Urinary bladder (tissue), 4 donors: ENCODE results near the gene SNX30. TPM values are rescaled to one million over a fixed set of nuclear protein-coding genes. Genes with fewer than 3 reads are reported as not detected.

ENCODE experiments used
- DNase-seq: peaks from one replicate; pipeline ENCODE4 v3.0.0-alpha.2; 2015; ENCODE audit errors: extremely low spot score
- H3K27ac ChIP-seq: one replicate; pipeline ENCODE4 v1.5.1; 2013; ENCODE audit warnings: low read depth, mild to moderate bottlenecking, moderate library complexity
- H3K36me3 ChIP-seq: one replicate; pipeline ENCODE4 v1.6.1; 2013; ENCODE audit warnings: mild to moderate bottlenecking, moderate library complexity; ENCODE audit not compliant: insufficient read depth
- H3K4me1 ChIP-seq: one replicate; pipeline ENCODE4 v1.6.1; 2013; ENCODE audit warnings: mild to moderate bottlenecking, moderate library complexity; ENCODE audit not compliant: insufficient read depth
- H3K4me3 ChIP-seq: one replicate; pipeline ENCODE4 v1.5.1; 2013; ENCODE audit warnings: low read depth, low read length
- WGBS: extraction: QIAGEN DNeasy Blood & Tissue Kit; methylation state at CpG from one replicate; pipeline ENCODE4 v1.1.7; 2013; 5-methylcytosine and 5-hydroxymethylcytosine counted together
- polyA plus RNA-seq: library from polyadenylated mRNA; stranded (reverse); fragments of 200-250 nt; gene quantifications from one replicate; pipeline ENCODE4 v1.2.3, GENCODE V29; 2013
- total RNA-seq: library from RNA; depleted of rRNA; stranded (reverse); fragments of >200 nt; gene quantifications from one replicate; pipeline ENCODE4 v1.2.3, GENCODE V29; 2014
- donor health status: healthy with polysubstance abuse.
- donor health status: healthy.

The SNX30 gene
- total and polyA plus RNA-seq, 2 donors = 4.5 to 20.7 TPM

- 97% methylated on average over 7 of the region's 7 CpGs for WGBS
- DNase-seq = no peak
- no peaks in the 10 kb centered on the region for H3K4me1 ChIP-seq
- H3K4me3 ChIP-seq = no peak overlapping the region
- no peaks in the 10 kb centered on the region for H3K36me3 ChIP-seq
- no peak overlapping the region for H3K27ac ChIP-seq
These were observed 114.4 kb downstream of the SNX30 start for GRCh38 chr9:112864982-112865381.

- no peak overlapping the region for H3K4me3 ChIP-seq
- H3K36me3 ChIP-seq = no peaks in the 10 kb centered on the region
- no peak overlapping the region for H3K27ac ChIP-seq
- 91% methylated on average over 1 of the region's 1 CpG for WGBS
- DNase-seq = no peak
- H3K4me1 ChIP-seq = no peaks in the 10 kb centered on the region
These were observed 116.2 kb downstream of the SNX30 start for GRCh38 chr9:112866662-112867274.

GRCh38 chr9:112867275-112867991, 116.9 kb downstream of the SNX30 start:
- Histone ChIP-seq H3K36me3 (no peaks in the 10 kb centered on the region), H3K4me3 (no peak overlapping the region), H3K4me1 (no peaks in the 10 kb centered on the region), H3K27ac (no peak overlapping the region)
- DNase-seq = no peak
- 75% methylated on average over 3 of the region's 3 CpGs for WGBS

GRCh38 chr9:112868461-112868860, 117.9 kb downstream of the SNX30 start:
- no peak overlapping the region for H3K27ac ChIP-seq
- 92% methylated on average over 10 of the region's 10 CpGs for WGBS
- no peaks in the 10 kb centered on the region for H3K4me1 ChIP-seq
- H3K4me3 ChIP-seq = no peak overlapping the region
- no peak for DNase-seq
- H3K36me3 ChIP-seq = no peaks in the 10 kb centered on the region

- Histone ChIP-seq H3K27ac (no peak overlapping the region), H3K36me3 (peaks cover 2% of the 10 kb centered on the region), H3K4me3 (no peak overlapping the region), H3K4me1 (no peaks in the 10 kb centered on the region)
- no peak for DNase-seq
- 72% methylated on average over 8 of the region's 8 CpGs for WGBS
These were observed 118.5 kb downstream of the SNX30 start for GRCh38 chr9:112869041-112869529.

- Histone ChIP-seq H3K27ac (no peak overlapping the region), H3K4me1 (no peaks in the 10 kb centered on the region), H3K36me3 (peaks cover 3% of the 10 kb centered on the region), H3K4me3 (no peak overlapping the region)
- DNase-seq = no peak
- 87% methylated on average over 5 of the region's 5 CpGs for WGBS
These were observed 119.4 kb downstream of the SNX30 start for GRCh38 chr9:112869917-112870316.

- no peaks in the 10 kb centered on the region for H3K4me1 ChIP-seq
- H3K4me3 ChIP-seq = no peak overlapping the region
- DNase-seq = no peak
- H3K36me3 ChIP-seq = peaks cover 3% of the 10 kb centered on the region
- 91% methylated on average over 6 of the region's 6 CpGs for WGBS
- no peak overlapping the region for H3K27ac ChIP-seq
These were observed 120.0 kb downstream of the SNX30 start for GRCh38 chr9:112870556-112870955.

- no peak overlapping the region for H3K4me3 ChIP-seq
These were observed 121.5 kb downstream of the SNX30 start for GRCh38 chr9:112872019-112872418.

GRCh38 chr9:112873773-112874405, 123.3 kb downstream of the SNX30 start:
- peaks cover 3% of the 10 kb centered on the region for H3K36me3 ChIP-seq

More at GRCh38 chr9:112872019-112872418, 121.5 kb downstream of the SNX30 start:
- no peak for DNase-seq
- Histone ChIP-seq H3K36me3 (peaks cover 3% of the 10 kb centered on the region), H3K27ac (no peak overlapping the region), H3K4me1 (no peaks in the 10 kb centered on the region)
- WGBS = 80% methylated on average over 4 of the region's 4 CpGs

GRCh38 chr9:112878752-112879151, 128.2 kb downstream of the SNX30 start:
- no peak for DNase-seq
- H3K27ac ChIP-seq = no peak overlapping the region
- H3K4me1 ChIP-seq = no peaks in the 10 kb centered on the region
- WGBS = 54% methylated on average over 2 of the region's 2 CpGs
- H3K36me3 ChIP-seq = peaks cover 3% of the 10 kb centered on the region
- no peak overlapping the region for H3K4me3 ChIP-seq

More at GRCh38 chr9:112873773-112874405, 123.3 kb downstream of the SNX30 start:
- Histone ChIP-seq H3K27ac (no peak overlapping the region), H3K4me3 (no peak overlapping the region), H3K4me1 (no peaks in the 10 kb centered on the region)
- WGBS = 94% methylated on average over 4 of the region's 4 CpGs
- DNase-seq = no peak

GRCh38 chr9:112880650-112881049, 130.1 kb downstream of the SNX30 start:
- H3K27ac ChIP-seq = no peak overlapping the region
- no peaks in the 10 kb centered on the region for H3K4me1 ChIP-seq
- H3K4me3 ChIP-seq = no peak overlapping the region
- 94% methylated on average over 1 of the region's 1 CpG for WGBS
- DNase-seq = no peak
- H3K36me3 ChIP-seq = no peaks in the 10 kb centered on the region

GRCh38 chr9:112881331-112881730, 130.8 kb downstream of the SNX30 start:
- DNase-seq = no peak
- Histone ChIP-seq H3K4me3 (no peak overlapping the region), H3K4me1 (peaks cover 2% of the 10 kb centered on the region), H3K27ac (no peak overlapping the region), H3K36me3 (no peaks in the 10 kb centered on the region)
- WGBS = 89% methylated on average over 7 of the region's 7 CpGs

GRCh38 chr9:112884101-112884500, 133.5 kb downstream of the SNX30 start:
- Histone ChIP-seq H3K4me1 (peaks cover 2% of the 10 kb centered on the region), H3K4me3 (no peak overlapping the region), H3K36me3 (no peaks in the 10 kb centered on the region), H3K27ac (no peak overlapping the region)
- 47% methylated on average over 6 of the region's 6 CpGs for WGBS
- peak; percentile 51 for DNase-seq

GRCh38 chr9:112884721-112885120, 134.2 kb downstream of the SNX30 start:
- no peak overlapping the region for H3K4me3 ChIP-seq
- no peak for DNase-seq
- 91% methylated on average over 5 of the region's 5 CpGs for WGBS
- no peaks in the 10 kb centered on the region for H3K36me3 ChIP-seq
- H3K27ac ChIP-seq = no peak overlapping the region
- H3K4me1 ChIP-seq = peaks cover 2% of the 10 kb centered on the region
